Measurements from ENCODE around the gene LUC7L. TPM values are rescaled to one million over a fixed set of nuclear protein-coding genes. Genes with fewer than 3 reads are reported as not detected.
A peak's percentile ranks its signal among the peaks of the same experiment; 100 is the strongest.
"Not testable (repeated sequence)": the region's sequence is repeated elsewhere in the genome, so short reads cannot be mapped to it uniquely, and the experiment has no call there.

The LUC7L gene
- polyA plus RNA-seq, 12 donors, result 52.4 to 116 (median 67.1) TPM; not detected in 1

DNA sequence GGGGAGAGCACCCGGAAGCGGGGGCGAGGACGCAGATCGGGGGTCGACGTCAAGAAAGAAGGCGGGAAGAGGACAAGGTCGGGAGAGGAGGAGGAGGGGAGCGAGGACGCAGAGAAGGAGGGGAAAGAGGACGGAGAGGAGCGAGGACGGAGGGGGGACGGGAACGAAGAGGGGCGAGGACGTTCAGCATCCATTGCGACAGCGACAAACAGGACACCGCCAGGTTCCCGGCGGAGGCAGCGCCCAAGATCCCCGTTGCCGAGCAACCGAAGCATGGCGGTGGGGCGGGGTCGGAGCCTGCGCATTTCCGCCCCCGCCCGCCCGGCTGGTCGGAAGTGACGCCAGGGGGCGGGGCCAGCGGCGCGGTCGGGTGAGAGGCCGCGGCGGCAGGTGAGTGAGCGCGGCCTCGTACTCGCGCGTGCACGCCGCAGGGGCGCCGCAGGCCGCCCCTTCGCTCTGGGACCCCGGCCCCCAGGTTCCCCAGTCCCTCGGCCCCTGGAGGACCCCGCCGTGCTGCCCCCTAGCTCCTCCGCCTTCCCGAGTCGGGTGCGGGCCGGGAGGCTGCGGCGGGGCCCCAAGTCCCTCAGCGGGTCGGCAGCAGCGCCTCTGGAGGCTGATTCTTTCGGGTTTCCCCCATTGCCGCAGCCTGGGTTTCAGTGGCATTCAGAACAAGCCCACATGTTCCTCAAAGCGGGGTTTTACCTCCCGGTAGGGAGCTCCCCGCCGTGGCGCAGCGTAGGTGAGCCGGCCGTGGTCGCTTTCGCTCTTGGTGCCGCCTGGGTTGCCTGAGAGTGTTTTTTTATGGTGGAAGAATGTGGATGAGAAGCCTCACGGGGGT is 5.4 kb upstream of the LUC7L start, which contains the start of gene FAM234A:
TSS of gene FAM234A (plus strand) at position 354 of the 838 bp plus-strand sequence. CDS start 19,593 bp downstream, outside the sequence.
- peak; percentile 93 for DNase-seq

- DNase-seq, result no peak
These were observed 1.7 kb upstream of the LUC7L start for GRCh38 chr16:230949-231348.

- not testable (repeated sequence) for DNase-seq
These were observed 1.1 kb upstream of the LUC7L start for GRCh38 chr16:230351-230750.

- no peak for DNase-seq
These were observed 557 bp upstream of the LUC7L start for GRCh38 chr16:229731-230281.

- DNase-seq, result no peak
These were observed 948 bp downstream of the LUC7L start for GRCh38 chr16:228151-228851.

DNA sequence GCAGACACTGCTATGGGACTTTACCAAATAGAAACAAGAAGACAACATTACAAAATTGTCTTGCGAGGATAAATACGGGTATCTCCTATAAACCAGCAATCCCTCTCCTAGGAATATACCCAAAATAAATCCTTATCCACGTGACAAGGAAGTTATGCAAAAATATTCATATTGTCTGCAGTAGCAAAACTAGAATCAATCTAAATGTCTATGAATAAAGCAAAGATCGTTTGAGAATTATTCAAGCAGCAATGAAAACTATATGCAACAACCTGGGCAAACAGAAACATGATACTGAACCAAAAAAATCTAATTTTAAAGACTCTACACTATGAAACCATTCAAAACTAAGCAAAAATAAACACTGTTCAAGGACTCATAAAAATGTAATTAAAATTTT is 9.2 kb downstream of the LUC7L start:
- DNase-seq, result no peak

GRCh38 chr16:212999-213398 is 16.2 kb downstream of the LUC7L start:
- DNase-seq, result no peak

DNA sequence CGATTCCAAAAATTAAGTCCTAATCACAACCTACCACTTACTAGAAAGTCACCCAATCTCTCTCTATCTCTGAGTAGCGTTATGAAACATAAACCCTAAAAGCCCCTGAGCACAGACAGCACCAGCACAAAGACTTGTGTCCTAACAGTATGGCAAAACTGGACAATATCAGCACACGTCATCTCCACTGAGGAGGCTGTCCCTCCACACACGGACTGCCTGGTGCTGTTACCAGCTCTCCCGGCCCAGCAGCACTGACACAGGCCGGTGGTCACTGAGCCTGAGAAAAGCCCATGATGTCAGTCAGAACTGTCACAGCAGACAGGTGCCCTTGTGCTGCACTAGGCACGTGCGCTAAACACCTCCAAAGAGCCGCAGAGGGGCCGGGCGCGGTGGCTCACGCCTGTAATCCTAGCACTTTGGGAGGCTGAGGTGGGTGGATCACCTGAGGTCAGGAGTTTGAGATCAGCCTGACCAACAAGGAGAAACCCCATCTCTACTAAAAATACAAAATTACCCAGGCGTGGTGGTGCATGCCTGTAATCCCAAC is 17.5 kb downstream of the LUC7L start:
- not testable (repeated sequence) for DNase-seq

DNA sequence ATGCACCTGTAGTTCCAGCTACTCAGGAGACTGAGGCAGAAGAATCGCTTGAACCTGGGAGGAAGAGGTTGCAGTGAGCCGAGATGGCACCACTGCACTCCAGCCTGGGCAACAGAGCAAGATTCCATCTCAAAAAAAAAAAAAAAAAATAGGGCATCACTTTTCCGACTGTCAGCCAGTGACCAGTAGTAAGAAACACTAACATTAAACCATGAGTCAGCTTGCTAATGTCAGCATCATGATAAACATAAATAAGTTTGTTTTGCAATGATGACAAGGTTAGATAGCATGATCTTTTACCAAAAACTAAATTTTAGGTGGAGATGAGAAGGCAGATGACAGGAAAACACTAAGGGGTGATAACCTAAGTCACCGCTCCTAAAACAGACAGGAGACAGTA is 19.9 kb downstream of the LUC7L start:
- DNase-seq, result not testable (repeated sequence)

DNA sequence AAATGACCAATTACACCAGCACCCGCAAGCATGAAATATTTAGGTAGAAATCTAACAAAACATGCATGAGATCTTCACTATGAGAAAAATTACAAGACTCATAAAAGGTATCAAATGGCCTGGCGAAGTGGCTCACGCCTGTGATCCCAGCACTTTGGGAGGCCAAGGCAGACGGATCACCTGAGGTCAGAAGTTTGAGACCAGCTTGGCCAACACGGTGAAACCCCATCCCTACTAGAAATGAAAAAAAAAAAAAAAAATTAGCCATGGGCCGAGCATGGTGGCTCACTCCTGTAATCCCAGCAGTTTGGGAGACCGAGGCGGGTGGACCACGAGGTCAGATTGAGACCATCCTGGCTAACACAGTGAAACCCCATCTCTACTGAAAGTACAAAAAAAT is 25.2 kb downstream of the LUC7L start:
- DNase-seq, result not testable (repeated sequence)

DNA sequence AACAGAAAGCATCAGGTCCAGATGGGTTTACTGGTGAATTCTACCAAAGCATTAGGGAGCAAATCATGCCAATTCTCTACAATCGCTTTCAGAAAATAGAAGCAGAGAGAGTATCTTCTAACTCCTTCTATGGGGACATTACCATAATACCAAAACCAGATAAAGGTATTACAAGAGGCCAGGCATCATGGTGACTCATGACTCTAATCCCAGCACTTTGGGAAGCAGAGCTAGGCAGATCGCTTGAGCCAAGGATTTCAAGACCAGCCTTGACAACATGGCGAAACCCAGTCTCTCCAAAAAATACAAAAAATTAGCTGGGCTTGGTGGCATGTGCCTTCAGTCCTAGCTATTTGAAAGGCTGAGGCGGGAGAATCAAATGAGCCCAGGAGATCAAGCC is 26.0 kb downstream of the LUC7L start:
- DNase-seq, result no peak

DNA sequence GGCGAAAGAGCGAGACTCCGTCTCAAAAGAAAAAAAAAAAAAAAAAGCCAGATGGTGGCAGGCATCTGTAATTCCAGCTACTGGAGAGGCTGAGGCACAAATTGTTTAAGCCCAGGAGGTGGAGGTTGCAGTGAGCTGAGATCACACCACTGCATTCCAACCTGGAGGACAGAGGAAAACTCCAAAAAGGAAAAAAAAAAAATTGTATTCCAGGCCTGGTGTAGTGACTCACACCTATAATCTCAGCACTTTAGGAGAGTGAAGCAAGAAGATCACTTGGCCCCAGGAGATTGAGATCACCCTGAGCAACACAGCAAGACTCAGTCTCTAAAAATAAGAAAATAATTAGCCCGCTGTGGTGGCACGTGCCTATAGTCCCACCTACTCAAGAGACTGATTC is 28.9 kb downstream of the LUC7L start:
- DNase-seq, result no peak

GRCh38 chr16:194516-194915 is 34.7 kb downstream of the LUC7L start:
- DNase-seq, result no peak

DNA sequence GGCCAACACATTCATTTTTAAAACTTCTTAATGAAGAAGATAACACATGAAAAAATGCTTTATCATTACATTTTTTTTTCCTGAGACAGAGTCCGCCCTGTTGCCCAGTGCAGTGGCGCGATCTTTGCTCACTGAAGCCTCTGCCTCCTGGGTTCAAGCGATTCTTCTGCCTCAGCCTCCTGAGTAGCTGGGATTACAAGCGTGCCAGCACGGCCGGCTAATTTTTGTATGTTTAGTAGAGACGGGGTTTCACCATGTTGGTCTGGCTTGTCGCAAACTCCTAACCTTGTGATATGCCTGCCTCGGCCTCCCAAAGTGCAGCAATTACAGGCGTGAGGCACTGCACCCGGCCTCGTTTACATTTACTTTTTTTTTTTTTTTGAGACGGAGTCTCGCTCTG is 35.8 kb downstream of the LUC7L start:
- no peak for DNase-seq

GRCh38 chr16:192686-193085 is 36.6 kb downstream of the LUC7L start:
- DNase-seq, result no peak

GRCh38 chr16:191831-192230 is 37.4 kb downstream of the LUC7L start:
- no peak for DNase-seq

DNA sequence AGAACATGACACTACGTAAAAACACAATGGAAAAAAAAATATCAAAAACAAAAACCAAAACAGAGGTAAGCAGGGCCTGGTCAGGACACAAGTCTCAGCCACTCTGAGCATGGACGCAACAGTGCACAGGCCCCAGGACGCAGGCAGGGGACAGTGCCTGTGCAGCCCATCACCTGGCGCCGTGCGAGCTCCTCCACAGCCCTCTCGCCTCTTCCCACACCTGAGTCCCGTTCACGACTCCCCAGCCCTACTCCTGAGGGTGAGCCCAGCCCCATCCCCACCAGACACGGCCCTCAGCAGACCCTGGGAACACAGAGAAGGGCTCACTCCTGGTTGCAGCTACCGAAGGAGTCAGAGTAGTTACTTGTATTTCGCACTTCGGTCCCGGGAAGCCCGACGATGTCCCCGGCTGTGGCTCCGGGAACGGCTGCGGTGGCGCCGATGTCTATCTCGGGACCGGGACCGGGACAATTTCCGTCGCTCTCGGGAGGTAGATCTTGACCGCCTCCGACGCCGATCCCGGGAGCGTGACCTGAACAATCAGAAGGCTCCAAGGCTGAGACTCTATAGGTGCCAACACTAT is 39.6 kb downstream of the LUC7L start:
- DNase-seq, result no peak

DNA sequence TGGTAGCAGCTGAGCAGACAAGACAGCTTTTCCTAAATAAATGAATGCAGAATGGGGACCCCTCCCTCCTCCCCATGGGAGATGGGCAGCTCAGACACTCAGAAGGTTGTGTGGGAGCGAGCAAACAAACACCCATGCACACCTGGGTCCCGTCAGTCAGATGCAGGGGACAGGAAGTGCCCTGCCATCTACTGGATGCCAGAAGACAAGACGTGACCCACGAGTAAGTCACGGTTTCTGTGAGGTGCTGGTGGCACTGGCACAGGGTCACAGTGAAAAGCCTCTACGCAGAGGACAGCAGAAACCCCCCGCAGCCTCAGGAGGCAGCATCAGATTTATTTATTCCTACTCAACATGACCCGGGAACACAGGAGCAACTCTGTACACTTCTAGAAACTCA is 40.6 kb downstream of the LUC7L start:
- no peak for DNase-seq

- DNase-seq, result no peak
These were observed 41.9 kb downstream of the LUC7L start for GRCh38 chr16:187330-187729.

- DNase-seq, result no peak
These were observed 43.6 kb downstream of the LUC7L start for GRCh38 chr16:185691-186090.

DNA sequence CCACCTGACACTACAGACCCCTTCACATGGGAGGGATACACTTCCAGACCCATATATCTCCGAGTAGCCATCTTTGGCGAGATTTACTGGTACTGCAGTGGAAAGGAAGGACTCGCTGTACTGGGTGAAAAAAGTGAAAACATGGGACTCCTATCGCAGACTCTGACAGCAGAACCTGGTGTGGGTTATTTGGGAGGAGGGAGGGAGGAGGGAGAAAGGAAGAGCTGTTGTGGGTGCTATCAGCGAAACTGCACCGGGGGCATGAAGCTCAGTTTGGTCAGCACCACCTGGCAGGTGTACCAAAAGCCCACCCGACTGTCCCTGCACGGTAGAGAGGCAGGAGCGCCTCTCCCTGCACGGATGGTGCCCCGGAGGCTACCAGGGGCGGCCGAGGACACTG is 44.0 kb downstream of the LUC7L start:
- no peak for DNase-seq

- DNase-seq, result no peak
These were observed 46.2 kb downstream of the LUC7L start for GRCh38 chr16:183005-183404.
